Progenitor cell of endocrine pancreas (in vitro differentiated cells): Measurements from ENCODE around the gene TLL2. TPM values are rescaled to one million over a fixed set of nuclear protein-coding genes. Genes with fewer than 3 reads are reported as not detected.

Experiments
- DNase-seq: peaks from one replicate; pipeline ENCODE4 v3.0.0; 2021; ENCODE audit warnings: low spot score; ENCODE audit not compliant: unreplicated experiment
- H3K27ac Mint-ChIP-seq: 2 replicates; pipeline ENCODE4 v1.8.0; 2021; ENCODE audit warnings: mild to moderate bottlenecking, moderate library complexity, mixed read lengths
- H3K27me3 Mint-ChIP-seq: 2 replicates; pipeline ENCODE4 v1.8.0; 2021; ENCODE audit warnings: mixed read lengths
- H3K36me3 Mint-ChIP-seq: 2 replicates; pipeline ENCODE4 v1.8.0; 2022; ENCODE audit warnings: mixed read lengths; ENCODE audit not compliant: insufficient read depth
- H3K4me1 Mint-ChIP-seq: 2 replicates; pipeline ENCODE4 v1.8.0; 2021; ENCODE audit warnings: low read depth, mixed read lengths
- H3K4me3 Mint-ChIP-seq: 2 replicates; pipeline ENCODE4 v1.8.0; 2021; ENCODE audit warnings: low read depth, mild to moderate bottlenecking, moderate library complexity, mixed read lengths
- H3K9me3 Mint-ChIP-seq: 2 replicates; pipeline ENCODE4 v1.8.0; 2021; ENCODE audit warnings: low read depth, mixed read lengths
- CTCF ChIP-seq: fragments of 200-600 bp; sonication (generic); IDR thresholded peaks from one replicate; pipeline ENCODE4 v1.5.0; 2021; ENCODE audit warnings: antibody characterized with exemption, mild to moderate bottlenecking; ENCODE audit not compliant: unreplicated experiment
- total RNA-seq: library from RNA; stranded (reverse); gene quantifications from 2 replicates; pipeline ENCODE4 v1.2.1, GENCODE V29; 2021

Gene TLL2
- total RNA-seq, 1 donor from 2014 or later: 0.60 TPM

- H3K27me3 Mint-ChIP-seq: peaks cover 48% of the 10 kb centered on the region
- H3K27ac Mint-ChIP-seq: no peak overlapping the region
- no peaks in the 10 kb centered on the region for H3K4me1 Mint-ChIP-seq
- no peak for TF ChIP-seq CTCF
- H3K9me3 Mint-ChIP-seq: no peaks in the 10 kb centered on the region
- no peak for DNase-seq
- no peak overlapping the region for H3K4me3 Mint-ChIP-seq
- no peaks in the 10 kb centered on the region for H3K36me3 Mint-ChIP-seq
These were observed 112.7 kb downstream of the TLL2 start for GRCh38 chr10:96401036-96401435.

- Mint-ChIP-seq H3K4me1 (no peaks in the 10 kb centered on the region), H3K36me3 (no peaks in the 10 kb centered on the region), H3K4me3 (no peak overlapping the region), H3K27ac (no peak overlapping the region), H3K27me3 (peaks cover 54% of the 10 kb centered on the region), H3K9me3 (no peaks in the 10 kb centered on the region)
- no peak for TF ChIP-seq CTCF
- no peak for DNase-seq
These were observed 113.3 kb downstream of the TLL2 start for GRCh38 chr10:96400465-96400864.

GRCh38 chr10:96397902-96398301, 115.8 kb downstream of the TLL2 start:
- H3K4me3 Mint-ChIP-seq: no peak overlapping the region
- H3K27ac Mint-ChIP-seq: no peak overlapping the region
- H3K9me3 Mint-ChIP-seq: no peaks in the 10 kb centered on the region
- no peaks in the 10 kb centered on the region for H3K4me1 Mint-ChIP-seq
- peaks cover 65% of the 10 kb centered on the region for H3K27me3 Mint-ChIP-seq
- H3K36me3 Mint-ChIP-seq: no peaks in the 10 kb centered on the region
- no peak for TF ChIP-seq CTCF
- no peak for DNase-seq

GRCh38 chr10:96395931-96396877, 117.5 kb downstream of the TLL2 start:
- H3K27ac Mint-ChIP-seq: no peak overlapping the region
- H3K36me3 Mint-ChIP-seq: no peaks in the 10 kb centered on the region
- H3K27me3 Mint-ChIP-seq: peaks cover 54% of the 10 kb centered on the region
- peak; percentile 26 for DNase-seq
- no peaks in the 10 kb centered on the region for H3K4me1 Mint-ChIP-seq
- no peaks in the 10 kb centered on the region for H3K9me3 Mint-ChIP-seq
- peak; percentile 92 for TF ChIP-seq CTCF
- peak overlapping the region; percentile 64 for H3K4me3 Mint-ChIP-seq

GRCh38 chr10:96390460-96390864, 123.3 kb downstream of the TLL2 start:
- Mint-ChIP-seq H3K9me3 (no peaks in the 10 kb centered on the region), H3K4me1 (no peaks in the 10 kb centered on the region), H3K4me3 (no peak overlapping the region), H3K27ac (no peak overlapping the region), H3K36me3 (no peaks in the 10 kb centered on the region), H3K27me3 (peaks cover 48% of the 10 kb centered on the region)
- no peak for DNase-seq
- TF ChIP-seq CTCF: no peak
